Endothelial cell of umbilical vein (primary cell): ENCODE measurements around the gene OTX2.

Source experiments
- EZH2 ChIP-seq: IDR thresholded peaks from 2 replicates; pipeline ENCODE4 v1.6.1; 2012; ENCODE audit warnings: borderline replicate concordance, low read depth, mild to moderate bottlenecking, moderate library complexity, low read length, inconsistent platforms; ENCODE audit not compliant: severe bottlenecking
- MYC ChIP-seq: IDR thresholded peaks from one replicate; pipeline ENCODE4 v1.6.1; 2011; ENCODE audit warnings: mild to moderate bottlenecking, low read depth, low read length
- POLR2A ChIP-seq: IDR thresholded peaks from 2 replicates; pipeline ENCODE4 v1.6.1; 2012; ENCODE audit warnings: low read depth, mild to moderate bottlenecking, control low read depth, low read length
- POLR2AphosphoS5 ChIP-seq: IDR thresholded peaks from 2 replicates; pipeline ENCODE4 v1.6.1; 2012; ENCODE audit warnings: low read depth, mild to moderate bottlenecking, control low read depth, low read length, moderate library complexity; ENCODE audit not compliant: insufficient read depth
- TF ChIP-seq, protein P1 (sequence below), 2 donors: IDR thresholded peaks; 1 replicate in 1 of 2; 2 replicates in 1 of 2; pipeline ENCODE4 v1.5.1; 2011; ENCODE audit warnings: low read length in 2 of 2, mild to moderate bottlenecking in 2 of 2, moderate library complexity in 2 of 2, control low read depth in 1 of 2, inconsistent platforms in 1 of 2, low read depth in 1 of 2; ENCODE audit not compliant: insufficient read depth in 1 of 2; ENCODE audit errors: extremely low read depth in 1 of 2
- TF ChIP-seq, protein P2 (sequence below): IDR thresholded peaks from 2 replicates; pipeline ENCODE4 v1.6.1; 2011; ENCODE audit not compliant: insufficient read depth, insufficient read length

GRCh38 chr14:56808383-56809269 is 1.7 kb downstream of the OTX2 start:
- peak; percentile 88 for TF ChIP-seq EZH2
- TF ChIP-seq POLR2A, result no peak
- TF ChIP-seq, protein P1, sequence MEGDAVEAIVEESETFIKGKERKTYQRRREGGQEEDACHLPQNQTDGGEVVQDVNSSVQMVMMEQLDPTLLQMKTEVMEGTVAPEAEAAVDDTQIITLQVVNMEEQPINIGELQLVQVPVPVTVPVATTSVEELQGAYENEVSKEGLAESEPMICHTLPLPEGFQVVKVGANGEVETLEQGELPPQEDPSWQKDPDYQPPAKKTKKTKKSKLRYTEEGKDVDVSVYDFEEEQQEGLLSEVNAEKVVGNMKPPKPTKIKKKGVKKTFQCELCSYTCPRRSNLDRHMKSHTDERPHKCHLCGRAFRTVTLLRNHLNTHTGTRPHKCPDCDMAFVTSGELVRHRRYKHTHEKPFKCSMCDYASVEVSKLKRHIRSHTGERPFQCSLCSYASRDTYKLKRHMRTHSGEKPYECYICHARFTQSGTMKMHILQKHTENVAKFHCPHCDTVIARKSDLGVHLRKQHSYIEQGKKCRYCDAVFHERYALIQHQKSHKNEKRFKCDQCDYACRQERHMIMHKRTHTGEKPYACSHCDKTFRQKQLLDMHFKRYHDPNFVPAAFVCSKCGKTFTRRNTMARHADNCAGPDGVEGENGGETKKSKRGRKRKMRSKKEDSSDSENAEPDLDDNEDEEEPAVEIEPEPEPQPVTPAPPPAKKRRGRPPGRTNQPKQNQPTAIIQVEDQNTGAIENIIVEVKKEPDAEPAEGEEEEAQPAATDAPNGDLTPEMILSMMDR (IDR thresholded peaks at IDR 0.05; ENCODE audit: extremely low read depth in 1 of 2, insufficient read depth in 1 of 2, low read depth in 1 of 2, low read length in 2 of 2), result no peak
- no peak for TF ChIP-seq POLR2AphosphoS5
- no peak for TF ChIP-seq MYC
- TF ChIP-seq, protein P2, sequence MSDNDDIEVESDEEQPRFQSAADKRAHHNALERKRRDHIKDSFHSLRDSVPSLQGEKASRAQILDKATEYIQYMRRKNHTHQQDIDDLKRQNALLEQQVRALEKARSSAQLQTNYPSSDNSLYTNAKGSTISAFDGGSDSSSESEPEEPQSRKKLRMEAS, result no peak
